NK-92 treated with Interleukin-12 subunit alpha and Interleukin-12 subunit beta, amount 100 ng/mL, for 24 hours (cell line): ENCODE data around the gene DCAF10.
"Not testable (repeated sequence)": the region's sequence is repeated elsewhere in the genome, so short reads cannot be mapped to it uniquely, and the experiment has no call there.

Experiments used
- DNase-seq: peaks from one replicate; lab custom pipeline; 2025; lab: John Stamatoyannopoulos, UW

DCAF10 gene

DNA sequence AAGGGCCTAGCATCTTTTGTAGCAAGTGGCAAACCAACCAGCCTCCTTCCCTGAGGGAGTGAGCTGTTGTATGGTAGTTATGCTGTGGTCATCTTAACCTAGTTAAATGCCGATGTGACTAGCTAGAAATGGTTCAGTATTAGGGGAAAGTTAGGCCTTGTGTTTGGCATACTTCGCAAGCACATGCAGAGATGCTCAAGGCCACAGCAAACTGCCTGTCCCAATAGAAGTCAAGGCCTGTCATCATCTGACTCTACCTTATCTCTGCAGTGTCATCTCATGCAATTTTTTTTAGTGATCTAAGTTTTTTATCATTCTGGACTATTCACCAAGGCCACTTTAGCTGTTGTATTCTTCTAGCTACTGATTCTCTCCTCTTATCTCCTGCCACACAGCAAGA is 10.5 kb upstream of the DCAF10 start:
- no peak for DNase-seq

DNA sequence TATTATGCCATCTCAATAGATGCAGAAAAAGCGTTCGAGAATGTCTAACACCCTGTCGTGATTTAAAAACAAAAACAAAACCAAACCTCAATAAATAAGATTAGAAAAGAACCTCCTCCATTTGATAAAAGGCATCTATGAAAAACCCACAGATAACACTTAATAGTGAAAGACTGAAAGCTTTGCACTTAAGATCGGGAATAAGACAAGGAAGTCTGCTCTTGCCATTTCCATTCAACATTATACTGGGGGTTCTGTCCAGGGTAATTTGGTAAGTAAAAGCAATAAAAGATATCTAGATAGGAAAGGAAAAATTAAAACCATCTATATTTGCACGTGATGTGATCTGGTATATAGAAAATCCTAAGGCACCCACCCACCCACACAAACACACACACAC is 8.5 kb upstream of the DCAF10 start:
- no peak for DNase-seq

DNA sequence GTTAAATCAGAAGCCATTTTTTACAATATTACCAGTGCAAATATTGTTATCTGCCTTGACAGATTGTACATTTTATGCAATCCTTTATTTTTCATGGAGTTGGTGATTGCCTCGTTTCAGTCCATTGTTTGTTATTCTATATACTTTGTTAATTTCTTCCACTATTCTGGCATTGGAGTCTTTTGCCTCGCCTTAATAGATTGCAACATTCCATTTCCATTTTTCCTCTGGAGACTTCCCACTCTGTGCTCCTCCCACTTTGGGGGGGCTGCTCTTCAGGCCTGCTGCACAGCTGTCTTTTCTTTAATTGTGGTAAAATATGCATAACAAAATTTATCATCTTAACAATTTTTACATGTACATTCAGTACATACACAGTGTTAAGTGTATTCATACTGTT is 4.4 kb upstream of the DCAF10 start:
- DNase-seq = no peak

DNA sequence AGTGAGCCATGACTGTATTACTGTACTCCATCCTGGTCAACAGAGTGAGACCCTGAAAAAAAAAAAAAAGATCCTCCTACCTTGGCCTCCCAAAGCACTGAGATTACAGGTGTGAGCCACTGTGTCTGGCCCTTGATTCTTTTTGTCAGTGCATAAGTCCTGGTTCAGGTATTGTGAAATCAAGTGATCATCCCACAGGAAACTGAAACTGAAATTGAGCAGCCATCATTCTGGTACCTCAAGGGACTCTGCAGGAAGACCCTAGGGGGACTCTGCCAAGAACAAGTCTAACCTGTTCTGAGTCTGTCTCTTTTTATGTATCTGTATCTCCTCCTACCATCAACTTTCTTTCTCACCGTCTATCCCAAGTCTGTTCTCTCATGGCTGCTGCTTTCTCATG is 1.9 kb upstream of the DCAF10 start:
- no peak for DNase-seq

DNA sequence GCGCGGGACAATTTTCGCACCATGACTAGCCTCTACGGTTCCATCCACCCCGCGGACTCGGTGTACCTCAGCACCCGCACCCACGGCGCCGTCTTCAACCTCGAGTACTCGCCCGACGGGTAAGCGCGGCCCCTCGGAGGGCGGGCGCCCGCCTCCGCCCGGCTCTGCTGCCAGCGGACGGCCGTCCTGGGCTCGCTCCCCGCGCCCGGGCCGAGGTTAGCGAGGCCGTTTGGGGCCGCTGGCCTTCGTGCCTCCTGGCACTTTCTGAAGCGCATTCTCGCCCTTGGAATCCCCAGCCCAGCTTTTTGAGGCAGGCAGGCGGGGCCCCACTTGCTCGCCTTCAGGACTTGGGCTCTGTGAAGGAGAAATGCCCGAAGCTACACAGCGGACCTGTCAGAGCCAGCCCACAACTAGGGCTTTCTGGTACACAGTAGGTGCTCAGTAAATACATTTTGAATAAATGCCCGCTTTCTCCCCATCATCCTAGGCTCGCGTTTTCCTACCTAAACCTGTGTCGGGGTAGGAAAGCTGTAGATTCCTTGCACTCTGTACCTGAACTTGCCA is 772 bp downstream of the DCAF10 start:
- DNase-seq = no peak

DNA sequence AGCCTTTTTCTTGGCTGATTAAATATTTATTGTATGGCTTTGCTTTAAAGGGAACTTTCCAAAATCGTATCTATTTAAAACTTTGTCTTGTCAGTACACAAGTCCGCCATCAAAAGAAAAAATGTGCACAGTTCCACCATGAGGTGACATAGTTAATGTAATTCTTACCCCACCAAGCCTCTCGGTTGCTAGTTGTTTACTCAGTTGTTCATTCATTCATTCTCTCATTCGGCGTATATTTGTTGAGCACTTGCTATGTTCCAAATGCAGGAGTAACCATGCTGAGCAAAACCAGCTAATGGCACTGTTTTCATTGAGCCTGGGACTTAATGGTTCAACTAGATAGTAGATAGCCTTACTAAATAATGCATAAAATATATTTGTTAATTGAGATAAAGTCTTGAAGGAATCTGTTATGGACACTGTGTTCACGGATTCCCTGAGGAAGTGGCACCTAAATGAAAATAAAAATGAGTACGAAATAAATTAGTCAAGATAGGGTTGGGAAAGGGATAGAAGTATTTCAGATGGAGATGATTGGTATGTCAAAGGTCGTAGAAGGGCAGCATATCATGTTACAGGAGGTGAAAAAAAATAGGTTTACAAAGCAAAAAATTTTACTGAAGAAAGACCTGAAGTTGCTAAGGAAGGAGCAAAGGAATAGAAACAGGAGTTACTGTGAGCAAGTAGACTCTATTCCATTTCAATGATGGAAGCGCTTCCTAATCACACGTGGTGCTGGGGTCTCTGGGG is 1.5 kb downstream of the DCAF10 start:
- DNase-seq = no peak

DNA sequence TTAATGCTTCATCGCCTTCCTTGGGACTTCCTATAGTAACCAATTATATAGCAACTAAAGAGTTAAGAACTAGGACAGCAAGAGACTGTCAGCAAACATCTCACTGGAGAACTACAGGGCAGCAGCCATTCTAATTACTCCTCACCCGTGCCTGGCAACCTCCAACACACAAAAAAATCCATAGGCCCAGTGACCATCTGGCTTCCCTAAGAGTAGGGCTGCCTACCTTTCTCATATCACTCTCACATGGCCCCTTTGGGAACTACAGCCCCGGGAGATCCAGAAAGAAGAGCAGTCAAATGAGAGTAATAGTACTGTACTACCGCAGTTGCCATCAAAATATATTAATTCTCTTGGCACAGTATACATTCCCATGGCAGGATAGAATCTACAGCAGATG is 5.7 kb downstream of the DCAF10 start:
- no peak for DNase-seq

DNA sequence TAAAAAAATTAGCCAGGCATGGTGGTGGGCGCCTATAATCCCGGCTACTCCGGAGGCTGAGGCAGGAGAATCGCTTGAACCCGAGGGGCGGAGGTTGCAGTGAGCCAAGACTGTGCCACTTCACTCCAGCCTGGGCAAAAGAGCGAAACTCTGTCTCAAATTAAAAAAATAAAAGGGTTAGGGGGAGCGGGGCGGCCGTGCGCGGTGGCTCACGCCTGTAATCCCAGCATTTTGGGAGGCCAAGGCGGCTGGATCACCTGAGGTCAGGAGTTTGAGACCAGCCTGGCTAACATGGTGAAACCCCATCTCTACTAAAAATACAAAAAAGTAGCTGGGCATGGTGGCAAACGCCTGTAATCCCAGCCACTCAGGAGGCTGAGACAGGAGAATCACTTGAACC is 9.1 kb downstream of the DCAF10 start:
- not testable (repeated sequence) for DNase-seq

DNA sequence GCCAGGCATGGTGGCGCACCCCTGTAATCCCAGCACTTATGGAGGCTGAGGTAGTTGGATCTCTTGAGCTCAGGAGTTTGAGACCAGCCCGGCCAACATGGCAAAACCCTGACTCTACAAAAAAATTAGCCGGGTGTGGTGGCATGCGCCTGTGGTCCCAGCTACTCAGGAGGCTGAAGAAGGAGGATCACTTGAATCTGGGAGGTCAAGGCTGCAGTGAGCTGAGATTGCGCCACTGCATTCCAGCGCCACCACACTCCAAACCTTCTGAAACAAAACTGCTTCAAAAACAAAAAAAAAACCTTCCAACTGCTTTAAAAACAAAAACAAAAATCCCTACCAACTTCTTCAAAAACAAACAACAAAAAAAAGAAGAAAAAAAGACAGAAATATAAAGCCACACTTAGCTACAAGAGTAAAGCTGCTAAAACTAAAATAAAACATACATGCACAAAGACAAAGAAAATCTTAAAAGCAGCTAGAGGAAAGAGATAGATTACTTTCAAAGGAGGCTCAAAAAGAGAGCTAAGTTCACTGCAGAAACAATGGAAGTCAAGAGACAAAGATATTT is 11.4 kb downstream of the DCAF10 start:
- DNase-seq = no peak

DNA sequence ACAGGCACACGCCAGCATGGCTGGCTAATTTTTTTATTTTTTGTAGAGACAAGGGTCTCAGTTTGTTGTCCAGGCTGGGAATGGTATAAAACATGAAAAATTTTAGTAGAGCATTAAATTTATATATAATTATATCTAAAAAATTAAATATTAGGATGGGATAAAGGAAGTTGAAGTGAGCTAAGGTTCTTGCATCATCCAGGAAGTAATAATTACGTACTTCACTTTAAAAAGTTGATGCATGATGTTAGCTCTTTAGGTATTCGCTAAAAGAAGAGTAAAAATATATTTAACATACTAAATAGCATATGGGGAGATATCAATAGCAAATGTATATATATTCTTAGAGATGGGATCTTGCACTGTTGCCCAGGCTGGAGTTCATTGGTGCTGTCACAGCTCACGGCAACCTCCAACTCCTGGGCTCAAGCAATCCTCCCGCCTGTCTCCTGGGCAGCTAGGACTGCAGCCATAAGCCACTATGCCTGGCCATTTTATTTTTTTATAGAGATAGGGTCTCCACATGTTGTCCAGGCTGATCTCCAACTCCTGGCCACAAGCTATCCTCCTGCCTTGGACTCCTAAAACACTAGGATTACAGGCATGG is 12.3 kb downstream of the DCAF10 start:
- no peak for DNase-seq

DNA sequence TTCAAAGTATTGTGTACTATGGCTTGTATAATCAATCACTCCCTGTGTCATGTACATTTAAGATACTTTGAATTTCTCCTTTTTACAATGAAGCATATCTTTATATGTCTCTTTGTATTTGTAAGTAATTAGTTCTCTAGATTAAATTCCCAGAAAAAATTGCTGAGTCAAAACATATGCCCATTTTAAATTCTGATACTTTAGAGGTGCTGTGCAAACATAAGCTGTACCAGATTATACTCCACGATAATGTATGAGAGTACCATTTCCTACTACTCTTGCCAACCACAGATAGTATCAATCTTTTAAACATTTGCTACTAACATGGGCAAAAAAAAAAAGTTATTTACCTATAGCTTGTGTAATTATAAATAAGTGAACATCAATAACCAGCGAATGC is 18.3 kb downstream of the DCAF10 start:
- no peak for DNase-seq

DNA sequence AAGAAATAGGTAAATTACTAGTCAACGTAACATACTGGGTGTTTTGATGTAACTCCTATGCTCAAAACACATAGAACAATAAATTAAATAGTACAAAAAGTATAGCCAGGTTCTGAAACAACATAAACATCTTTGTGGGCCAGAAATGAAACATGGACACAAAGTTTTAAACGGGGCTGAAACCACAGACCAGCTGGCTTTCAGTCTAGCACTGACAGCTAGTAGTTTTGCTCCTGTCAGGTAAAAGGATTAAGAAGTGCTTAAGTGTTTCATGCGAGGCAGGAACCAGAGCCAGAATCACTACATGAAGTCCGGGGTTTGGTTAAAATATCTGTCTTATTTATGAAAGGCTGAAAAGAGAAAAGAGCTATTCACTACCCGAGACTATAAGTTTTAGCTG is 19.5 kb downstream of the DCAF10 start:
- no peak for DNase-seq

DNA sequence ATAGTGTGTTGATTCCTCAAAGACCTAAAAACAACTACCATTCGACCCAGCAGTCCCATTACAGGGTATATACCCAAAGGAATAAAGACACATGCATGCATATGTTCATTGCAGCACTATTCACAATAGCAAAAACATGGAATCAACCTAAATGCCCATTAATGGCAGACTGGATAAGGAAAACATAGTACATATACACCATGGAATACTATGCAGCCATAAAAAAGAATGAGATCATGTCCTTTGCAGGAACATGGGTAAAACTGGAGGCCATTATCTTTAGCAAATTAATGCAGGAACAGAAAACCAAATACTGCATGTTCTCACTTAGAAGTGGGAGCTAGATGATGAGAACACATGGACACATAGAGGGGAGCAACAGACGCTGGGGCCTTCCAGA is 24.6 kb downstream of the DCAF10 start:
- DNase-seq = not testable (repeated sequence)

DNA sequence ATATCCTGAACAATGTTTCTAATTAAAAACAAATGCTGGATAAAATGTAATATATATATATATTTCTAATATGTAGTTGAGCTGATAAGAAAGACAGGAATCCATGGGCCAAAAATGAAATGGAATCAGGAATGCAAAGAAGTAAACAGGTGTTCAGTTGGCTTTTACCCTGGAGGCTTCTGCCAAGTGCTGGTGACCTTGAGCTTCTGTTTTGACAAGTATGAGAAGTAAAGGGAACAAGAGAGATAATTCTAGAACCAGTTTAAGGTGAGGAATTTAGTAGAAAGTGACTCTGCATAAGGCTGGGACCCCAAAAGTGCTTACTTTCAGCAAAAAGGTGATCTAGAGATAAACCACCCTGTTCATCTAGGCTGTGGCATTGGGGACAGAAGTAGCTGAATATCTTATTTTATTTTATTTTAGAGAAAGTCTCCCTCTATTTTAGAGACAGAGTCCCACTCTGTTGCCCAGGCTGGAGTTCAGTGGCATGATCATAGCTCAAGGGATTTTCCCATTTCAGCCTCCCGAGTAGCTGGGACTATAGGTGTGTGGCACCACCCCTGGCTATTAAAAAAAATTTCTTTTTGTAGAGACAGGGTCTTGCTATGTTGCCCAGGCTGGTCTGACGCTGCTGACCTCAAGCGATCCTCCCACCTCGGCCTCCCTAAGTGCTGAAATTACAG is 27.0 kb downstream of the DCAF10 start:
- no peak for DNase-seq

DNA sequence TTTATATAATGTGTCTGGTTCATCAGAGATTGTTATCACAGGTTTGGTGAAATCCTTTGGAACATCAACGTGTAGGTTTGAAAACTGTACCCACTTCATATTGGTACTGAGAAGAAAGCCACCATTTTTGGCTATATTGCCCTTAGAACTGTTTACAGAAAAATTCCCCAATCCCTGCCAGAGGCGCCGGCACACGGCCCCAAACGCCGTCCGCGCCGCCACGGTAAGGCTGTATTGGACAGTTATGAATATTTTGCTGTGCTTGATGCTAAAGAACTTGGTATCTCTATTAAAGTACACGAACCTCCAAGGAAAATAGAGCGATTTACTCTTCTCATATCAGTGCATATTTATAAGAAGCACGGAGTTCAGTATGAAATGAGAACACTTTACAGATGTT is 35.2 kb downstream of the DCAF10 start:
- DNase-seq = no peak

DNA sequence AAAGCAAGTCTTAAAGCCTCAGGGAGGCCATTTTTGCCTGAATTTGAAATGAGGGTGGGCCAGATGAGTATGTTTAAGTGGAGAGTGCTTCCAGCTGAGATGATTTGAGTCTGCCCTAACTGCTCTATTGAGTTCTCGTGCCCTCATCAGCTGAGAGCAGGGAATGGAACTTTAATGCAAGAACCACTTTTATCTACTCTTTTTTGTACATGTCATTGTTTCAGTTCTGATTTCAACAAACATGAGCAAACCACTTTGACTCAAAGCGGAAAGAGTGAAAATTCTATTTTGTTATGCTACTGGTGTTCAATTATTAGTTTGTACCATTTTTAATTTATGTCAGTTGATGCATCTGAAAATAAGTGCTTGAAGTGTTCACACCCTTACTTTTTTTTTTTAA is 35.8 kb downstream of the DCAF10 start:
- DNase-seq = no peak

DNA sequence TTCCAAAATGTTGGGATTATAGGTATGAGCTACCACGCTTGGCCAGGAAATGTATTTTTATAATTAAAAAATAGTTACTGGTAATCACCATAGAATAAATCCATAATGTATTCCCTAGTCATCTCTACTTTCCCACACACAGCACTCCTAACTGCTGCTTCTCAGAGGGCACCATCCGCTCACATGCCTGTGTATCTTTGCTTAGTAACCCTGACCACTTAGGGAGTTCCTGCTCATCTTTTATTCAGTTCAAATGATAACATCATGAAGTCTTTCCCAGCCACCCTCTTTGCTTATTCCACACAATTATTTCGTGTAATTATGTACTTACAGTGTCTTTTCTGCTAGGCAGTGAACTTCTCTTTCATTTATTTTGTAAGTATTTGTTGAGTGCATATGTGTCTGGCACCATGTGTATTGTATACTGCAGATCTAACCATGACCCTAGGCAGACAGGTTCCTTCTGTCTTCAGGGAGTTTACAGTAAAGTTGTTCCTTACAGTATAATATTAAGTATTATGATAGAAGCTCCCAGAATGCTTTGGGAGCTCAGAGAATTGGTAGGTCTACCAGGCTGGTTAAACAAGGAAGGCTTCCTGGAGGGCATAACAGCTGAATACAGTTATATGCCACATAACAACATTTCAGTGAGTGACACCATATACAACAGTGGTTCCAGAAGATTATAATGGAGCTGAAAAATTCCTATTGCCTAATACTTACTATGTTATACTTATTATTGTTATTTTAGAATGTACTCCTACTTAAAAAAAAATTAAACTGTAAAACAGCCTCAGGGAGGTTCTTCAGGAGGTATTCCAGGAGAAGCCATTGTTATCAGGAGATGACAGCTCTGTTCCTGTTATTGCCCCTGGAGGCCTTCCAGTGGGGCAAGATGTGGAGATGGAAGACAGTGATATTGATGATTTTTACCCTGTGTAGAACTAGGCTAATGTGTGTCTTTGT is 39.2 kb downstream of the DCAF10 start:
- DNase-seq = no peak

DNA sequence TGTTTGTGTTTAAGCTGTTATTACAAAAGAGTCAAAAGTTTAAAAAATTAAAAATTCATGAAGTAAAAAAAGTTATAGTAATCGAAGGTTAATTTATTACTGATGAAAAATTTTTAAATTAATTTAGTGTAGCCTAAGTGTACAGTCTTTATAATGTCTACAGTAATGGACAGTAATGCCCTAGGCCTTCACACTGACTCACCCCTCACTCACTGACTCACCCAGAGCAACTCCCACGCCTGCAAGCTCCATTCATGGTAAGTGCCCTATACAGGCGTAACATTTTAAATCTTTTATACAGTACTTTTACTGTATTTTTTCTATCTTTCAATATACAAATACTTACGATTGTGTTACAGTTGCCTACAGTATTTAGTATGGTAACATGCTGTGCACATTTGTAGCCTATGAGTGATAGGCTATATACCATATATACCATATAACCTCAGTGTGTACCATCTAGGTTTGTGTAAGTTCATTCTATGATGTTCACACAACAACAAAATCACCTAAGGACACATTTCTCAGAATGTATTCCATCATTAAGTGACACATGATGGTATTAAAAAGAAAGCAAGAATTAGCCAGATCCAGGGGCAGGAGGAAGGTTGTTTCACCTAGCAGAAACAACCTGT is 40.1 kb downstream of the DCAF10 start:
- no peak for DNase-seq

DNA sequence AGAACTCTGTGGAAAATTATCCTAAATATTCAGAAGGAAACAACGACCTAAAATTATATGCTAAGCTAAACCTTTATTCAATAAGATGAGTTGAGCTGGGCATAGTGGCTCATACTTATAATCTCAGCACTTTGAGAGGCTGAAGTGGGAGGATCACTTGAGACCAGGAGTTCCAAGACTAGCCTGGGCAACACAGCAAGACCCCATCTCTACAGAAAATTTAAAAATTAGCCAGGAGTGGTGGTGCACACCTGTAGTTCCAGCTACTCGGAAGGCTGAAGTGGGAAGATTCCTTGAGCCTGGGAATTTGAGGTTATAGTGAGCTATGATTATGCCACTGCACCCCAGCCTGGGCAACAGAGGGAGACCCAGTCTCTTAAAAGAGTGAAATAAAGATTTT is 51.6 kb downstream of the DCAF10 start:
- DNase-seq = no peak

DNA sequence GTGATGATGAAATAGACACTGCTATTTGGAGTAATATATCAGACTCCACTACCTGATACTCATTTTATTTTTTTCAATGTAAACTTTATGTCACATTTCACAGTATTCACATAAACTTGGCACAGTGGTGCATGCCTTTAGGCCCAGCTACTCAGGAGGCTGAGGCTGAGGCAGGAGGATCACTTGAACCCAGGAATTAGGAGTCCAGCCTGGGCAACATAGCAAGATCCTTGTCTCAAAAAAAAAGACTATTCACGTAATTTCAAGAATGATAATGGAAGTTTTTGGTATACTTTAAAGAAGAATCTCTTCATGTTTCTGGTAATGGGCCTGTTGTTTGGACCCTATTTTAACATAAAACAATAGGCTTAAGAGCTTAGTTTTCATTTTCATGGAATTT is 56.0 kb downstream of the DCAF10 start:
- DNase-seq = no peak

DNA sequence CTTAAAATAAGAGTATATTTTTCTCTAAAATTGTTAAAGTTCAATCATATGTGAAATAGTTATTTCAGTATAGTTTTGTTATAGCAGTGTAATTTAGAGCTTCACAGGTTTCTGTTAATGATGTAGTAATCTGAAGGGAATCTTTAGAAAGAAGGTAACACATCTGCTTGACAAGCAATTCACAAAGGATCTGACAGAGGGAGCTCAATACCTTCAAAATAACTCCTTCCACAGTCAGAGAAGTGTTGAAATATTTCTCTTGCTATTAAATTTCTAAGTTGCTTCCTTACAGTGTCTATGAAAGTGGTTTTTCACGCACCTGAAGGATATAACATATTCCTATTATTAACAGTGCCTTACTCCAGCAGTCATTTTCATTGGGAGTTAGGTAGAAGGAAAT is 58.4 kb downstream of the DCAF10 start:
- no peak for DNase-seq
